ENCODE results near the gene HMGA1.

HMGA1 gene

GRCh38 chr6:34236443-34237315 is at the start of gene HMGA1:
Gene HMGA1 (plus strand): TSS chr6:34236873. CDS start chr6:34240781, 3,908 bp downstream.
- no peak for TF ChIP-seq CTCF (IDR thresholded peaks at IDR 0.05; ENCODE audit: control extremely low read depth, extremely low read depth, low read depth, missing control alignments)
- ChIA-PET POLR2A (interaction anchor here (0.5 to 1.8 kb wide), 22 partner anchors 8 to 874 kb away, joined by 3 to 28 read pairs (median 4); partner anchors contain the start of gene SMIM29), CTCF (interaction anchor here (1.1 to 1.7 kb wide), 5 partner anchors 11 to 132 kb away, joined by 3 to 7 read pairs (median 4); no protein-coding TSS in a partner anchor)
- peak; percentile 95 for DNase-seq (ENCODE audit: extremely low spot score)

GRCh38 chr6:34189806-34190503 is 46.7 kb upstream of the HMGA1 start:
- TF ChIP-seq CTCF (IDR thresholded peaks at IDR 0.05; ENCODE audit: control extremely low read depth, extremely low read depth, low read depth, missing control alignments) = no peak
- ChIA-PET CTCF (interaction anchor here (0.8 to 3.0 kb wide), 10 partner anchors 9 to 1018 kb away, joined by 3 to 15 read pairs (median 4); no protein-coding TSS in a partner anchor), POLR2A (no interaction called here)
- no peak for DNase-seq (ENCODE audit: extremely low spot score)

- POLR2A ChIA-PET = no interaction called here
- CTCF ChIA-PET = interaction anchor here (0.8 to 3.0 kb wide), 10 partner anchors 10 to 1017 kb away, joined by 3 to 15 read pairs (median 4); no protein-coding TSS in a partner anchor
- TF ChIP-seq CTCF (IDR thresholded peaks at IDR 0.05; ENCODE audit: control extremely low read depth, extremely low read depth, low read depth, missing control alignments) = peak; percentile 2
- no peak for DNase-seq (ENCODE audit: extremely low spot score)
These were observed 46.1 kb upstream of the HMGA1 start for GRCh38 chr6:34190504-34191122.

- CTCF ChIA-PET = interaction anchor here (1.3 to 4.1 kb wide), 6 partner anchors 12 to 281 kb away, joined by 4 to 44 read pairs (median 5); partner anchors contain the start of gene SMIM29
- no peak for DNase-seq (ENCODE audit: extremely low spot score)
- POLR2A ChIA-PET = no interaction called here
- TF ChIP-seq CTCF (IDR thresholded peaks at IDR 0.05; ENCODE audit: control extremely low read depth, extremely low read depth, low read depth, missing control alignments) = no peak
These were observed 41.9 kb upstream of the HMGA1 start for GRCh38 chr6:34194772-34195171.

GRCh38 chr6:34195726-34196115 is 41.0 kb upstream of the HMGA1 start:
- ChIA-PET CTCF (interaction anchor here (0.6 to 4.1 kb wide), 56 partner anchors 8 to 990 kb away, joined by 3 to 48 read pairs (median 4); partner anchors contain the start of genes HMGA1, NUDT3, RPS10 and SMIM29), POLR2A (interaction anchor here (1.2 to 1.7 kb wide), 3 partner anchors 38 to 221 kb away, joined by 3 to 5 read pairs (median 3); partner anchors contain the start of gene HMGA1)
- DNase-seq (ENCODE audit: extremely low spot score) = no peak
- TF ChIP-seq CTCF (IDR thresholded peaks at IDR 0.05; ENCODE audit: control extremely low read depth, extremely low read depth, low read depth, missing control alignments) = peak; percentile 6

All from GM10248 (cell line).